ENCODE data around the gene TM9SF4.
A peak's percentile ranks its signal among the peaks of the same experiment; 100 is the strongest.

The TM9SF4 gene

DNA sequence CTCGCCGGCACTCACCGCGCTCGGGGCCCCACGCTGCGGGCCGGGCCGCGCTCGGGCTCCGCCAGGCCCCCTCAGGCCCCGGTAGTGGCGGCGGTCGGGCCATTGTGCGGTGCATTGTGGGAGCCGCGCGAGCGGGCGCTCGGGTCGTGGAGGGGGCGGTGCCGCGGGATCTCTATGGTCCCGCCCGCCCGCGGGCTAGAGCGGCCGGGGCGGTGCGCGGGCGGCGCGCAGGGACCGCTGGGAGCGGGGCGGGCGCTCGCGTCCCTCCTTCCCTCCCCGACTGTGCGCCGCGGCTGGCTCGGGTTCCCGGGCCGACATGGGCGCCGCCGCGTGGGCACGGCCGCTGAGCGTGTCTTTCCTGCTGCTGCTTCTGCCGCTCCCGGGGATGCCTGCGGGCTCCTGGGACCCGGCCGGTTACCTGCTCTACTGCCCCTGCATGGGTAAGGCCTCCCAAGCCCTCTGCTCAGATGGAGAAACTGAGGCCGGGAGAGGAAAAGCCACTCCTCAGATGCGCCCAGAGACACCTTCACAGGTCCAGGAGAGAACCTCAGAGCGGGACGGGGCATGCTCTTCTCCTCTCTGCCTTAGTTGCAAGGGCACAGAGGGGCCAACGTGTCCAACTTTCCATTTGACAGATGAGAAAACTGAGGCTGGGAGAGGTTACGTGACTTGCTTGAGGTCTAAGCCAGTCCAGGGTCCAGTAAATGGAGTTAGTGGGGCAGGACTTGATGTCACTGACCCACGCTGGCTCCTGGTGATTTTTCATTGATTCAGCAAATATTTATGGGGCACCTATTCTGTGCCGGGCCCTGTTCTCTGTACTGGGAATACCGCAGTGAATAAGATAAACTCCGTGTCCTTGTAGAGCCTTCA is 98.3 kb downstream of the TM9SF4 start, which contains the start of the genes PLAGL2 and POFUT1 (continued):
- TF ChIP-seq, protein P1, sequence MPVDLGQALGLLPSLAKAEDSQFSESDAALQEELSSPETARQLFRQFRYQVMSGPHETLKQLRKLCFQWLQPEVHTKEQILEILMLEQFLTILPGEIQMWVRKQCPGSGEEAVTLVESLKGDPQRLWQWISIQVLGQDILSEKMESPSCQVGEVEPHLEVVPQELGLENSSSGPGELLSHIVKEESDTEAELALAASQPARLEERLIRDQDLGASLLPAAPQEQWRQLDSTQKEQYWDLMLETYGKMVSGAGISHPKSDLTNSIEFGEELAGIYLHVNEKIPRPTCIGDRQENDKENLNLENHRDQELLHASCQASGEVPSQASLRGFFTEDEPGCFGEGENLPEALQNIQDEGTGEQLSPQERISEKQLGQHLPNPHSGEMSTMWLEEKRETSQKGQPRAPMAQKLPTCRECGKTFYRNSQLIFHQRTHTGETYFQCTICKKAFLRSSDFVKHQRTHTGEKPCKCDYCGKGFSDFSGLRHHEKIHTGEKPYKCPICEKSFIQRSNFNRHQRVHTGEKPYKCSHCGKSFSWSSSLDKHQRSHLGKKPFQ (tag by site-specific recombination; IDR thresholded peaks at IDR 0.05), result no peak
- TF ChIP-seq, protein P2, sequence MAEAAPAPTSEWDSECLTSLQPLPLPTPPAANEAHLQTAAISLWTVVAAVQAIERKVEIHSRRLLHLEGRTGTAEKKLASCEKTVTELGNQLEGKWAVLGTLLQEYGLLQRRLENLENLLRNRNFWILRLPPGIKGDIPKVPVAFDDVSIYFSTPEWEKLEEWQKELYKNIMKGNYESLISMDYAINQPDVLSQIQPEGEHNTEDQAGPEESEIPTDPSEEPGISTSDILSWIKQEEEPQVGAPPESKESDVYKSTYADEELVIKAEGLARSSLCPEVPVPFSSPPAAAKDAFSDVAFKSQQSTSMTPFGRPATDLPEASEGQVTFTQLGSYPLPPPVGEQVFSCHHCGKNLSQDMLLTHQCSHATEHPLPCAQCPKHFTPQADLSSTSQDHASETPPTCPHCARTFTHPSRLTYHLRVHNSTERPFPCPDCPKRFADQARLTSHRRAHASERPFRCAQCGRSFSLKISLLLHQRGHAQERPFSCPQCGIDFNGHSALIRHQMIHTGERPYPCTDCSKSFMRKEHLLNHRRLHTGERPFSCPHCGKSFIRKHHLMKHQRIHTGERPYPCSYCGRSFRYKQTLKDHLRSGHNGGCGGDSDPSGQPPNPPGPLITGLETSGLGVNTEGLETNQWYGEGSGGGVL (tag by site-specific recombination; IDR thresholded peaks at IDR 0.05), result no peak; the same call in 1 of the 2 replicates
- TF ChIP-seq ZNF157 (tag by site-specific recombination; IDR thresholded peaks at IDR 0.05) (no peak), SP3 (tag by site-specific recombination; IDR thresholded peaks at IDR 0.05) (peak; percentile 25; the same call in 1 of the 2 replicates)

DNA sequence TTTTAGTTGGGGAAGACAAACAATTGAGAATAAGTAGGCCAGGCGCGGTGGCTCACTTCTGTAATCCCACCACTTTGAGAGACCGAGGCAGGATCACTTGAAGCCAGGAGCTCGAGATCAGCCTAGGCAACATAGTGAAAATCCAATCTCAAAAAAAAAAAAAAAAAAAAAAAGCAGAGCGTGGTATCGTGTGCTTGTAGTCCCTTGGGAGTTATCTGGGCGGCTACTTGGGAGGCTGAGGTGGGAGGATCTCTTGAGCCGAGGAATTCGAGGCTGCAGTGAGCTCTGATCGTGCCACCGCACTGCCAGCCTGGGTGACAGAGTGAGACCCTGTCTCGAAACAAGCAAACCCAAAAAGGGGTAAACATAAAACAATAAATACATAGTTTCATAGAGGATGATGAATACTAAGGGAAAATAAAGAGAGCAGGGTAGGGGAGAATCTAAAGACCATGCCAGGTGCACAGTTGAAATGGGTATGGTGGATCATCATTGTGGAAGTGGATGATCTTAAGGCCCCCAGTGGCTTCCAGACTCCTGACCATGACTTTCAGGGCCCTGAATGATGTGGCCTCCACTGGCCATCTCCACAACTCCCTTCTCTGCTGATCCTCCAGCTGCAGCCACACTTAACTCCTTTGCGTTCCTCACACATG is 99.1 kb downstream of the TM9SF4 start:
- peak overlapping the region; percentile 93 for H3K4me3 ChIP-seq (ENCODE audit: low read depth, low read length)
- POLR2A ChIA-PET, result interaction anchor here (0.7 kb wide), 1 partner anchor 1703 kb away, joined by 4 read pairs; no protein-coding TSS in a partner anchor
- peaks cover 6 to 64% of the 10 kb centered on the region in 2 experiments; a peak in 2 of 3 replicates for H3K36me3 ChIP-seq (ENCODE audit: control insufficient read depth in 2 of 2, insufficient read depth in 1 of 2, low read length in 2 of 2)
- CTCF ChIA-PET, result no interaction called here
- H3K4me1 ChIP-seq (ENCODE audit: control insufficient read depth, insufficient read depth, low read length), result peaks cover 6% of the 10 kb centered on the region
- H3K27ac ChIP-seq (ENCODE audit: extremely low read depth, low read depth, low read length), result no peak overlapping the region; the same call in 1 of the 2 replicates
- no peak for TF ChIP-seq ZNF23 (tag by site-specific recombination; IDR thresholded peaks at IDR 0.05; ENCODE audit: borderline replicate concordance)
- TF ChIP-seq IKZF3 (tag by site-specific recombination; IDR thresholded peaks at IDR 0.05), result no peak
- no peak for TF ChIP-seq SP7 (tag by site-specific recombination; IDR thresholded peaks at IDR 0.05)
- no peak for TF ChIP-seq ZNF311 (tag by site-specific recombination; IDR thresholded peaks at IDR 0.05; ENCODE audit: borderline replicate concordance)
- no peak for TF ChIP-seq SCRT2 (tag by site-specific recombination; IDR thresholded peaks at IDR 0.05)
- no peak for TF ChIP-seq ZNF221 (tag by site-specific recombination; IDR thresholded peaks at IDR 0.05; ENCODE audit: borderline replicate concordance)
- TF ChIP-seq, protein P3, sequence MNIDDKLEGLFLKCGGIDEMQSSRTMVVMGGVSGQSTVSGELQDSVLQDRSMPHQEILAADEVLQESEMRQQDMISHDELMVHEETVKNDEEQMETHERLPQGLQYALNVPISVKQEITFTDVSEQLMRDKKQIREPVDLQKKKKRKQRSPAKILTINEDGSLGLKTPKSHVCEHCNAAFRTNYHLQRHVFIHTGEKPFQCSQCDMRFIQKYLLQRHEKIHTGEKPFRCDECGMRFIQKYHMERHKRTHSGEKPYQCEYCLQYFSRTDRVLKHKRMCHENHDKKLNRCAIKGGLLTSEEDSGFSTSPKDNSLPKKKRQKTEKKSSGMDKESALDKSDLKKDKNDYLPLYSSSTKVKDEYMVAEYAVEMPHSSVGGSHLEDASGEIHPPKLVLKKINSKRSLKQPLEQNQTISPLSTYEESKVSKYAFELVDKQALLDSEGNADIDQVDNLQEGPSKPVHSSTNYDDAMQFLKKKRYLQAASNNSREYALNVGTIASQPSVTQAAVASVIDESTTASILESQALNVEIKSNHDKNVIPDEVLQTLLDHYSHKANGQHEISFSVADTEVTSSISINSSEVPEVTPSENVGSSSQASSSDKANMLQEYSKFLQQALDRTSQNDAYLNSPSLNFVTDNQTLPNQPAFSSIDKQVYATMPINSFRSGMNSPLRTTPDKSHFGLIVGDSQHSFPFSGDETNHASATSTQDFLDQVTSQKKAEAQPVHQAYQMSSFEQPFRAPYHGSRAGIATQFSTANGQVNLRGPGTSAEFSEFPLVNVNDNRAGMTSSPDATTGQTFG (tag by site-specific recombination; IDR thresholded peaks at IDR 0.05; ENCODE audit: borderline replicate concordance), result no peak
- TF ChIP-seq GLI2 (tag by site-specific recombination; IDR thresholded peaks at IDR 0.05; ENCODE audit: borderline replicate concordance, low read depth), result no peak
- TF ChIP-seq PRDM1 (tag by site-specific recombination; IDR thresholded peaks at IDR 0.05), result no peak
- no peak for TF ChIP-seq SP2 (tag by site-specific recombination; IDR thresholded peaks at IDR 0.05)
- no peak for TF ChIP-seq ZNF558 (tag by site-specific recombination; IDR thresholded peaks at IDR 0.05)
- TF ChIP-seq ZNF48 (tag by site-specific recombination; IDR thresholded peaks at IDR 0.05), result no peak
- TF ChIP-seq ZFHX2 (tag by site-specific recombination; conservative IDR thresholded peaks at IDR 0.05), result no peak
- TF ChIP-seq ZNF366 (tag by site-specific recombination; conservative IDR thresholded peaks at IDR 0.05), result no peak
- TF ChIP-seq ZNF791 (tag by site-specific recombination; IDR thresholded peaks at IDR 0.05), result no peak
- TF ChIP-seq ZNF585B (tag by site-specific recombination; IDR thresholded peaks at IDR 0.05), result no peak
- no peak for TF ChIP-seq ZNF341 (tag by site-specific recombination; IDR thresholded peaks at IDR 0.05; ENCODE audit: low read depth)
- TF ChIP-seq ZNF623 (tag by site-specific recombination; IDR thresholded peaks at IDR 0.05), result no peak
- TF ChIP-seq, protein P1 (tag by site-specific recombination; IDR thresholded peaks at IDR 0.05), result no peak
- TF ChIP-seq, protein P4, sequence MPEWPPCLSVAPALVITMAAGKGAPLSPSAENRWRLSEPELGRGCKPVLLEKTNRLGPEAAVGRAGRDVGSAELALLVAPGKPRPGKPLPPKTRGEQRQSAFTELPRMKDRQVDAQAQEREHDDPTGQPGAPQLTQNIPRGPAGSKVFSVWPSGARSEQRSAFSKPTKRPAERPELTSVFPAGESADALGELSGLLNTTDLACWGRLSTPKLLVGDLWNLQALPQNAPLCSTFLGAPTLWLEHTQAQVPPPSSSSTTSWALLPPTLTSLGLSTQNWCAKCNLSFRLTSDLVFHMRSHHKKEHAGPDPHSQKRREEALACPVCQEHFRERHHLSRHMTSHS (tag by site-specific recombination; IDR thresholded peaks at IDR 0.05), result no peak
- no peaks in the 10 kb centered on the region for H3K9me3 ChIP-seq (ENCODE audit: control insufficient read depth, insufficient read depth, low read depth, low read length)
